ENCODE measurements around the gene MAML2. TPM values are rescaled to one million over a fixed set of nuclear protein-coding genes. Genes with fewer than 3 reads are reported as not detected.

The MAML2 gene
- total and polyA plus RNA-seq, 9 of the 15 experiments (the other 6 are each of a cell fraction or from before 2014, with no cell fraction given) = 0.79 to 6.8 (median 4.8) TPM

DNA sequence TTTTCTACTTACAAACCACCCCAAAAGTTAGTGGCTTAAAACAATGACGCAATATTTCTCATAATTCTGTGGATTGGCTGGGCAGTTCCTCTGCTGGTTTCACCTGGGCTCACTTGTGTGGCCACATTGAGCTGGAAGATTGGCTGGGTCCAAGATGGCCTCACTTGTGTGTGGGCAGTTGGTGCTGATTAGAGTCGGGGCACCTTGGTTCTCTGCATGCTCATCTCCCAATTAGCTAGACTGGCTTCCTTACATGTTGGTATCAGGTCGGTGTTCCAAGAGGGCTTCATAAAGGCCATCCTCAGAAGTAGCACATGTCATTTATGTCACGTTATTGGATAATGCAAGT is 12.5 kb downstream of the MAML2 start (continued):
- TF ChIP-seq, protein P1, sequence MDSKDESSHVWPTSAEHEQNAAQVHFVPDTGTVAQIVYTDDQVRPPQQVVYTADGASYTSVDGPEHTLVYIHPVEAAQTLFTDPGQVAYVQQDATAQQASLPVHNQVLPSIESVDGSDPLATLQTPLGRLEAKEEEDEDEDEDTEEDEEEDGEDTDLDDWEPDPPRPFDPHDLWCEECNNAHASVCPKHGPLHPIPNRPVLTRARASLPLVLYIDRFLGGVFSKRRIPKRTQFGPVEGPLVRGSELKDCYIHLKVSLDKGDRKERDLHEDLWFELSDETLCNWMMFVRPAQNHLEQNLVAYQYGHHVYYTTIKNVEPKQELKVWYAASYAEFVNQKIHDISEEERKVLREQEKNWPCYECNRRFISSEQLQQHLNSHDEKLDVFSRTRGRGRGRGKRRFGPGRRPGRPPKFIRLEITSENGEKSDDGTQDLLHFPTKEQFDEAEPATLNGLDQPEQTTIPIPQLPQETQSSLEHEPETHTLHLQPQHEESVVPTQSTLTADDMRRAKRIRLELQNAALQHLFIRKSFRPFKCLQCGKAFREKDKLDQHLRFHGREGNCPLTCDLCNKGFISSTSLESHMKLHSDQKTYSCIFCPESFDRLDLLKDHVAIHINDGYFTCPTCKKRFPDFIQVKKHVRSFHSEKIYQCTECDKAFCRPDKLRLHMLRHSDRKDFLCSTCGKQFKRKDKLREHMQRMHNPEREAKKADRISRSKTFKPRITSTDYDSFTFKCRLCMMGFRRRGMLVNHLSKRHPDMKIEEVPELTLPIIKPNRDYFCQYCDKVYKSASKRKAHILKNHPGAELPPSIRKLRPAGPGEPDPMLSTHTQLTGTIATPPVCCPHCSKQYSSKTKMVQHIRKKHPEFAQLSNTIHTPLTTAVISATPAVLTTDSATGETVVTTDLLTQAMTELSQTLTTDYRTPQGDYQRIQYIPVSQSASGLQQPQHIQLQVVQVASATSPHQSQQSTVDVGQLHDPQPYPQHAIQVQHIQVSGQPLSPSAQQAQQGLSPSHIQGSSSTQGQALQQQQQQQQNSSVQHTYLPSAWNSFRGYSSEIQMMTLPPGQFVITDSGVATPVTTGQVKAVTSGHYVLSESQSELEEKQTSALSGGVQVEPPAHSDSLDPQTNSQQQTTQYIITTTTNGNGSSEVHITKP (IDR thresholded peaks at IDR 0.05; ENCODE audit: partially characterized antibody) = no peak
- TF ChIP-seq ZNF140 (CRISPR knock-in tag; IDR thresholded peaks at IDR 0.05) (peak; percentile 37; the same call in 1 of the 2 replicates), NRF1 (conservative IDR thresholded peaks at IDR 0.05 in 1 of 2, IDR thresholded peaks at IDR 0.05 in 1 of 2) (no peak), BACH1 (tag; IDR thresholded peaks at IDR 0.05) (peak; percentile 91), PRPF4 (IDR thresholded peaks at IDR 0.05; ENCODE audit: insufficient read depth, low read depth, low read length, poor library complexity, severe bottlenecking) (no peak), PHF8 (IDR thresholded peaks at IDR 0.05; ENCODE audit: borderline replicate concordance, low read length) (no peak)
- TF ChIP-seq, protein P2, sequence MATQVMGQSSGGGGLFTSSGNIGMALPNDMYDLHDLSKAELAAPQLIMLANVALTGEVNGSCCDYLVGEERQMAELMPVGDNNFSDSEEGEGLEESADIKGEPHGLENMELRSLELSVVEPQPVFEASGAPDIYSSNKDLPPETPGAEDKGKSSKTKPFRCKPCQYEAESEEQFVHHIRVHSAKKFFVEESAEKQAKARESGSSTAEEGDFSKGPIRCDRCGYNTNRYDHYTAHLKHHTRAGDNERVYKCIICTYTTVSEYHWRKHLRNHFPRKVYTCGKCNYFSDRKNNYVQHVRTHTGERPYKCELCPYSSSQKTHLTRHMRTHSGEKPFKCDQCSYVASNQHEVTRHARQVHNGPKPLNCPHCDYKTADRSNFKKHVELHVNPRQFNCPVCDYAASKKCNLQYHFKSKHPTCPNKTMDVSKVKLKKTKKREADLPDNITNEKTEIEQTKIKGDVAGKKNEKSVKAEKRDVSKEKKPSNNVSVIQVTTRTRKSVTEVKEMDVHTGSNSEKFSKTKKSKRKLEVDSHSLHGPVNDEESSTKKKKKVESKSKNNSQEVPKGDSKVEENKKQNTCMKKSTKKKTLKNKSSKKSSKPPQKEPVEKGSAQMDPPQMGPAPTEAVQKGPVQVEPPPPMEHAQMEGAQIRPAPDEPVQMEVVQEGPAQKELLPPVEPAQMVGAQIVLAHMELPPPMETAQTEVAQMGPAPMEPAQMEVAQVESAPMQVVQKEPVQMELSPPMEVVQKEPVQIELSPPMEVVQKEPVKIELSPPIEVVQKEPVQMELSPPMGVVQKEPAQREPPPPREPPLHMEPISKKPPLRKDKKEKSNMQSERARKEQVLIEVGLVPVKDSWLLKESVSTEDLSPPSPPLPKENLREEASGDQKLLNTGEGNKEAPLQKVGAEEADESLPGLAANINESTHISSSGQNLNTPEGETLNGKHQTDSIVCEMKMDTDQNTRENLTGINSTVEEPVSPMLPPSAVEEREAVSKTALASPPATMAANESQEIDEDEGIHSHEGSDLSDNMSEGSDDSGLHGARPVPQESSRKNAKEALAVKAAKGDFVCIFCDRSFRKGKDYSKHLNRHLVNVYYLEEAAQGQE (IDR thresholded peaks at IDR 0.05; ENCODE audit: borderline replicate concordance) = no peak
- TF ChIP-seq, protein P2 (CRISPR knock-in tag; IDR thresholded peaks at IDR 0.05; ENCODE audit: low read depth) = peak; percentile 71; the same call in 1 of the 2 replicates
- TF ChIP-seq, protein P3, sequence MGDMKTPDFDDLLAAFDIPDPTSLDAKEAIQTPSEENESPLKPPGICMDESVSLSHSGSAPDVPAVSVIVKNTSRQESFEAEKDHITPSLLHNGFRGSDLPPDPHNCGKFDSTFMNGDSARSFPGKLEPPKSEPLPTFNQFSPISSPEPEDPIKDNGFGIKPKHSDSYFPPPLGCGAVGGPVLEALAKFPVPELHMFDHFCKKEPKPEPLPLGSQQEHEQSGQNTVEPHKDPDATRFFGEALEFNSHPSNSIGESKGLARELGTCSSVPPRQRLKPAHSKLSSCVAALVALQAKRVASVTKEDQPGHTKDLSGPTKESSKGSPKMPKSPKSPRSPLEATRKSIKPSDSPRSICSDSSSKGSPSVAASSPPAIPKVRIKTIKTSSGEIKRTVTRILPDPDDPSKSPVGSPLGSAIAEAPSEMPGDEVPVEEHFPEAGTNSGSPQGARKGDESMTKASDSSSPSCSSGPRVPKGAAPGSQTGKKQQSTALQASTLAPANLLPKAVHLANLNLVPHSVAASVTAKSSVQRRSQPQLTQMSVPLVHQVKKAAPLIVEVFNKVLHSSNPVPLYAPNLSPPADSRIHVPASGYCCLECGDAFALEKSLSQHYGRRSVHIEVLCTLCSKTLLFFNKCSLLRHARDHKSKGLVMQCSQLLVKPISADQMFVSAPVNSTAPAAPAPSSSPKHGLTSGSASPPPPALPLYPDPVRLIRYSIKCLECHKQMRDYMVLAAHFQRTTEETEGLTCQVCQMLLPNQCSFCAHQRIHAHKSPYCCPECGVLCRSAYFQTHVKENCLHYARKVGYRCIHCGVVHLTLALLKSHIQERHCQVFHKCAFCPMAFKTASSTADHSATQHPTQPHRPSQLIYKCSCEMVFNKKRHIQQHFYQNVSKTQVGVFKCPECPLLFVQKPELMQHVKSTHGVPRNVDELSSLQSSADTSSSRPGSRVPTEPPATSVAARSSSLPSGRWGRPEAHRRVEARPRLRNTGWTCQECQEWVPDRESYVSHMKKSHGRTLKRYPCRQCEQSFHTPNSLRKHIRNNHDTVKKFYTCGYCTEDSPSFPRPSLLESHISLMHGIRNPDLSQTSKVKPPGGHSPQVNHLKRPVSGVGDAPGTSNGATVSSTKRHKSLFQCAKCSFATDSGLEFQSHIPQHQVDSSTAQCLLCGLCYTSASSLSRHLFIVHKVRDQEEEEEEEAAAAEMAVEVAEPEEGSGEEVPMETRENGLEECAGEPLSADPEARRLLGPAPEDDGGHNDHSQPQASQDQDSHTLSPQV (IDR thresholded peaks at IDR 0.05) = peak; percentile 99

All from K562 (cell line).